Peyer's patch (tissue), 4 donors: ENCODE results near the gene ZSWIM5. TPM values are rescaled to one million over a fixed set of nuclear protein-coding genes. Genes with fewer than 3 reads are reported as not detected.
"Not testable (repeated sequence)": the region's sequence is repeated elsewhere in the genome, so short reads cannot be mapped to it uniquely, and the experiment has no call there.

Experiments
- DNase-seq, 3 donors: peaks; one replicate each; pipeline ENCODE4 v3.0.0-alpha.2; 2017 to 2019
- H3K27ac ChIP-seq, 4 donors: fragments of 200-600 bp; sonication (generic); one replicate each; pipeline ENCODE4 v1.5.1; 2016 to 2019
- H3K27me3 ChIP-seq, 2 donors: fragments of 200-600 bp; sonication (generic); one replicate each; pipeline ENCODE4 v1.5.1; 2019
- H3K36me3 ChIP-seq, 3 donors: fragments of 200-600 bp; sonication (generic); one replicate each; pipeline ENCODE4 v1.5.1; 2016 to 2019
- H3K4me1 ChIP-seq, 4 donors: fragments of 200-600 bp; sonication (generic); one replicate each; pipeline ENCODE4 v1.5.1; 2016 to 2019
- H3K4me3 ChIP-seq, 4 donors: fragments of 200-600 bp; sonication (generic); 1 replicate in 3 of 4; 2 replicates in 1 of 4; pipeline ENCODE4 v1.5.1; 2016 to 2019; ENCODE audit warnings: mild to moderate bottlenecking in 1 of 4
- H3K9me3 ChIP-seq, 4 donors: fragments of 200-600 bp; sonication (generic); one replicate each; pipeline ENCODE4 v1.5.1; 2016 to 2019; ENCODE audit warnings: mild to moderate bottlenecking in 1 of 4
- CTCF ChIP-seq, 6 experiments: fragments of 450-650 bp in 4 of 6; fragments of 200-600 bp in 2 of 6; sonication (generic) in 1 of 6; IDR thresholded peaks; one replicate each; pipeline ENCODE4 v1.5.1; 2017 to 2019; ENCODE audit warnings: antibody characterized with exemption in 6 of 6, mild to moderate bottlenecking in 3 of 6, moderate library complexity in 1 of 6
- POLR2A ChIP-seq, 2 donors: fragments of 450-650 bp; IDR thresholded peaks; one replicate each; pipeline ENCODE4 v1.5.1; 2017; ENCODE audit warnings: antibody characterized with exemption in 2 of 2, mild to moderate bottlenecking in 2 of 2, moderate library complexity in 2 of 2
- total RNA-seq, 4 donors: library from RNA; depleted of rRNA; stranded (reverse); fragments of >200 nt; gene quantifications; one replicate each; pipeline ENCODE4 v1.1.0, GENCODE V29; 2016

Gene ZSWIM5
- total RNA-seq, 4 donors from 2014 or later: 8.3 to 16.5 (median 13.4) TPM

GRCh38 chr1:45084562-45084961 lies 121.8 kb downstream of the ZSWIM5 start:
- Histone ChIP-seq H3K4me3 (no peak overlapping the region), H3K36me3 (no peaks in the 10 kb centered on the region), H3K4me1 (no peaks in the 10 kb centered on the region), H3K27me3 (no peaks in the 10 kb centered on the region), H3K9me3 (no peaks in the 10 kb centered on the region), H3K27ac (no peak overlapping the region)
- DNase-seq: no peak
- no peak for TF ChIP-seq POLR2A (IDR thresholded peaks at IDR 0.05)
- TF ChIP-seq CTCF (IDR thresholded peaks at IDR 0.05): no peak

- H3K9me3 ChIP-seq: no peaks in the 10 kb centered on the region
- no peaks in the 10 kb centered on the region for H3K4me1 ChIP-seq
- TF ChIP-seq POLR2A (IDR thresholded peaks at IDR 0.05) (no peak), CTCF (IDR thresholded peaks at IDR 0.05) (no peak)
- H3K27ac ChIP-seq: no peak overlapping the region
- H3K27me3 ChIP-seq: no peaks in the 10 kb centered on the region
- DNase-seq: no peak
- no peak overlapping the region for H3K4me3 ChIP-seq
- no peaks in the 10 kb centered on the region for H3K36me3 ChIP-seq
Observed at GRCh38 chr1:45079533-45079932, 126.9 kb downstream of the ZSWIM5 start.

GRCh38 chr1:45076959-45077358 lies 129.4 kb downstream of the ZSWIM5 start:
- not testable (repeated sequence) for H3K27me3 ChIP-seq, H3K27ac ChIP-seq, DNase-seq, H3K4me3 ChIP-seq, H3K36me3 ChIP-seq, H3K4me1 ChIP-seq, H3K9me3 ChIP-seq

GRCh38 chr1:45071567-45071966 lies 134.8 kb downstream of the ZSWIM5 start:
- Histone ChIP-seq H3K9me3 (no peaks in the 10 kb centered on the region), H3K4me3 (no peak overlapping the region), H3K27me3 (no peaks in the 10 kb centered on the region), H3K27ac (no peak overlapping the region), H3K36me3 (no peaks in the 10 kb centered on the region), H3K4me1 (no peaks in the 10 kb centered on the region)
- DNase-seq: no peak
- TF ChIP-seq CTCF (IDR thresholded peaks at IDR 0.05): no peak
- no peak for TF ChIP-seq POLR2A (IDR thresholded peaks at IDR 0.05)

GRCh38 chr1:45067806-45068205 lies 138.6 kb downstream of the ZSWIM5 start:
- H3K9me3 ChIP-seq: no peaks in the 10 kb centered on the region
- H3K4me1 ChIP-seq: no peaks in the 10 kb centered on the region
- no peaks in the 10 kb centered on the region for H3K27me3 ChIP-seq
- no peak overlapping the region for H3K4me3 ChIP-seq
- no peaks in the 10 kb centered on the region for H3K36me3 ChIP-seq
- DNase-seq: no peak
- no peak overlapping the region for H3K27ac ChIP-seq
- TF ChIP-seq CTCF (IDR thresholded peaks at IDR 0.05) (no peak), POLR2A (IDR thresholded peaks at IDR 0.05) (no peak)

- DNase-seq: no peak
- no peaks in the 10 kb centered on the region for H3K27me3 ChIP-seq
- no peaks in the 10 kb centered on the region for H3K4me1 ChIP-seq
- TF ChIP-seq POLR2A (IDR thresholded peaks at IDR 0.05) (no peak), CTCF (IDR thresholded peaks at IDR 0.05) (peak in 1 of 6 experiments; percentile 8)
- no peaks in the 10 kb centered on the region for H3K36me3 ChIP-seq
- H3K27ac ChIP-seq: no peak overlapping the region
- H3K9me3 ChIP-seq: no peaks in the 10 kb centered on the region
- H3K4me3 ChIP-seq: no peak overlapping the region
Observed at GRCh38 chr1:45065083-45065482, 141.3 kb downstream of the ZSWIM5 start.

- not testable (repeated sequence) for H3K9me3 ChIP-seq, H3K27ac ChIP-seq, H3K4me3 ChIP-seq, H3K36me3 ChIP-seq, DNase-seq, H3K27me3 ChIP-seq, H3K4me1 ChIP-seq
Observed at GRCh38 chr1:45062463-45062862, 143.9 kb downstream of the ZSWIM5 start.
